T-cell (primary cell): ENCODE results near the gene C2CD5. TPM values are rescaled to one million over a fixed set of nuclear protein-coding genes. Genes with fewer than 3 reads are reported as not detected.
A peak's percentile ranks its signal among the peaks of the same experiment; 100 is the strongest.

Source experiments
- ATAC-seq, 4 experiments: fragments of 200-7000 bp in 3 of 4; fragments of 150-1000 bp in 1 of 4; cut with Tn5 transposase; replicated peaks in 1 of 4; 1 replicate in 3 of 4; 2 replicates in 1 of 4; pipeline ENCODE4 v1.10.0; 2021; ENCODE audit warnings: moderate library complexity in 3 of 4, mild to moderate bottlenecking in 2 of 4, moderate number of reproducible peaks in 1 of 4
- CTCF ChIA-PET, 2 donors: fragments of 300-600 bp; sonication (Branson Sonifier 250); formaldehyde crosslinking; loops; one replicate each; lab custom pipeline; 2022; ENCODE audit warnings: antibody characterized with exemption in 2 of 2; lab: Charles Lee
- POLR2A ChIA-PET, 2 donors: fragments of 300-600 bp; sonication (Branson Sonifier 250); formaldehyde crosslinking; loops; one replicate each; lab custom pipeline; 2022; ENCODE audit warnings: antibody characterized with exemption in 2 of 2; lab: Charles Lee
- DNase-seq, 35 experiments: peaks; one replicate each; pipeline versions ENCODE4 v3.0.0 to v3.0.0-alpha.2; 2013 to 2023
- H3K27ac ChIP-seq: one replicate; pipeline ENCODE4 v1.5.1; 2013; ENCODE audit warnings: low read length
- H3K27me3 ChIP-seq, 2 experiments: replicated peaks in 1 of 2; 1 replicate in 1 of 2; 2 replicates in 1 of 2; pipeline versions ENCODE4 v1.6.1 to v1.7.0; 2013; ENCODE audit warnings: low read length in 1 of 2, mixed read lengths in 1 of 2; ENCODE audit not compliant: control insufficient read depth in 2 of 2, insufficient read depth in 2 of 2; ENCODE audit errors: extremely low read depth in 1 of 2
- H3K36me3 ChIP-seq, 2 donors: 1 replicate in 1 of 2; 2 replicates in 1 of 2; pipeline versions ENCODE4 v1.6.1 to v1.7.0; 2013; ENCODE audit warnings: low read length in 1 of 2; ENCODE audit not compliant: control insufficient read depth in 2 of 2, insufficient read depth in 1 of 2; ENCODE audit errors: extremely low read depth in 1 of 2
- H3K4me1 ChIP-seq, 2 experiments: 1 replicate in 1 of 2; 2 replicates in 1 of 2; pipeline versions ENCODE4 v1.6.1 to v1.7.0; 2013; ENCODE audit warnings: low read length in 2 of 2, mixed read lengths in 1 of 2; ENCODE audit not compliant: insufficient read depth in 2 of 2, control insufficient read depth in 1 of 2; ENCODE audit errors: extremely low read depth in 1 of 2
- H3K4me3 ChIP-seq, 2 donors: 1 replicate in 1 of 2; 2 replicates in 1 of 2; pipeline versions ENCODE4 v1.5.1 to v1.7.0; 2013; ENCODE audit warnings: mild to moderate bottlenecking in 2 of 2, low read length in 1 of 2, moderate library complexity in 1 of 2; ENCODE audit not compliant: control insufficient read depth in 1 of 2; ENCODE audit errors: extremely low read depth in 1 of 2
- H3K9me3 ChIP-seq: 2 replicates; pipeline ENCODE4 v1.7.0; 2013
- H3K27ac Mint-ChIP-seq, 2 donors: one replicate each; pipeline ENCODE4 v1.8.0; 2020 to 2021; ENCODE audit warnings: mild to moderate bottlenecking in 2 of 2, mixed read lengths in 2 of 2
- H3K27me3 Mint-ChIP-seq, 2 donors: one replicate each; pipeline ENCODE4 v1.8.0; 2021 to 2022; ENCODE audit warnings: mixed read lengths in 2 of 2
- H3K36me3 Mint-ChIP-seq: one replicate; pipeline ENCODE4 v1.8.0; 2021; ENCODE audit warnings: mixed read lengths
- H3K4me1 Mint-ChIP-seq, 3 donors: one replicate each; pipeline ENCODE4 v1.8.0; 2020 to 2022; ENCODE audit warnings: mixed read lengths in 3 of 3, mild to moderate bottlenecking in 1 of 3
- H3K4me3 Mint-ChIP-seq, 3 donors: one replicate each; pipeline ENCODE4 v1.8.0; 2020 to 2022; ENCODE audit warnings: mild to moderate bottlenecking in 3 of 3, mixed read lengths in 3 of 3, moderate library complexity in 3 of 3
- H3K9me3 Mint-ChIP-seq, 3 donors: one replicate each; pipeline ENCODE4 v1.8.0; 2020 to 2022; ENCODE audit warnings: mixed read lengths in 3 of 3
- WGBS: methylation state at CpG from one replicate; pipeline ENCODE4 v1.1.5; 2013; ENCODE audit warnings: missing lambda C conversion rate; ENCODE audit not compliant: insufficient coverage; 5-methylcytosine and 5-hydroxymethylcytosine counted together
- total RNA-seq, 35 experiments: library from RNA in 6 of 35; stranded (reverse) in 6 of 35; fragments of 120-200 nt in 1 of 35; gene quantifications; one replicate each; pipeline versions ENCODE4 v1.2.1 to v1.2.4 and lab custom pipeline; 2013 to 2026

The C2CD5 gene
- total RNA-seq, 5 donors from 2014 or later (not counting 1 experiment from before 2014, with no cell fraction given): 34.6 to 44.9 (median 42.6) TPM

- no peaks in the 10 kb centered on the region for H3K4me1 ChIP-seq
- ChIA-PET POLR2A (interaction anchor here in 1 of 2 donors (0.5 kb wide), 1 partner anchor 221 kb away, joined by 3 read pairs; no protein-coding TSS in a partner anchor), CTCF (interaction anchor here in 1 of 2 donors (0.6 kb wide), 1 partner anchor 160 kb away, joined by 4 read pairs; no protein-coding TSS in a partner anchor)
- H3K4me3 Mint-ChIP-seq: no peak overlapping the region
- no peak overlapping the region for H3K27ac ChIP-seq
- ATAC-seq (no peak), DNase-seq (no peak)
- H3K36me3 ChIP-seq: peaks cover 0 to 41% of the 10 kb centered on the region in 2 donors
- peaks cover 44% of the 10 kb centered on the region for H3K36me3 Mint-ChIP-seq
- no peaks in the 10 kb centered on the region for H3K27me3 Mint-ChIP-seq
- WGBS: 100% methylated on average over 1 of the region's 3 CpGs
- H3K4me3 ChIP-seq: no peak overlapping the region
- H3K4me1 Mint-ChIP-seq: peaks cover 0 to 13% (median 3%) of the 10 kb centered on the region in 3 donors
- no peaks in the 10 kb centered on the region for H3K27me3 ChIP-seq
- H3K27ac Mint-ChIP-seq: no peak overlapping the region
- H3K9me3 ChIP-seq: no peaks in the 10 kb centered on the region
- H3K9me3 Mint-ChIP-seq: no peaks in the 10 kb centered on the region
Measured at GRCh38 chr12:22480016-22480415, 64.3 kb downstream of the C2CD5 start.

- peaks cover 41% of the 10 kb centered on the region for H3K36me3 Mint-ChIP-seq
- H3K9me3 Mint-ChIP-seq: no peaks in the 10 kb centered on the region
- WGBS: no CpG with 5 or more reads among the region's 2 CpGs
- no peak overlapping the region for H3K4me3 Mint-ChIP-seq
- POLR2A ChIA-PET: interaction anchor here in 1 of 2 donors (0.5 kb wide), 1 partner anchor 442 kb away, joined by 7 read pairs; no protein-coding TSS in a partner anchor
- H3K27ac Mint-ChIP-seq: no peak overlapping the region
- H3K27me3 ChIP-seq: no peaks in the 10 kb centered on the region
- DNase-seq (no peak), ATAC-seq (no peak)
- H3K9me3 ChIP-seq: no peaks in the 10 kb centered on the region
- no peak overlapping the region for H3K4me3 ChIP-seq
- CTCF ChIA-PET: interaction anchor here in 1 of 2 donors (0.6 to 0.8 kb wide), 2 partner anchors 20 to 142 kb away, joined by 3 read pairs; no protein-coding TSS in a partner anchor
- H3K27ac ChIP-seq: no peak overlapping the region
- no peaks in the 10 kb centered on the region for H3K27me3 Mint-ChIP-seq
- H3K4me1 Mint-ChIP-seq: peaks cover 9 to 21% (median 12%) of the 10 kb centered on the region in 3 donors
- H3K36me3 ChIP-seq: peaks cover 4 to 32% of the 10 kb centered on the region in 2 donors
- H3K4me1 ChIP-seq: peaks cover 0 to 5% of the 10 kb centered on the region in 2 experiments
Measured at GRCh38 chr12:22477894-22478287, 66.5 kb downstream of the C2CD5 start.

DNA sequence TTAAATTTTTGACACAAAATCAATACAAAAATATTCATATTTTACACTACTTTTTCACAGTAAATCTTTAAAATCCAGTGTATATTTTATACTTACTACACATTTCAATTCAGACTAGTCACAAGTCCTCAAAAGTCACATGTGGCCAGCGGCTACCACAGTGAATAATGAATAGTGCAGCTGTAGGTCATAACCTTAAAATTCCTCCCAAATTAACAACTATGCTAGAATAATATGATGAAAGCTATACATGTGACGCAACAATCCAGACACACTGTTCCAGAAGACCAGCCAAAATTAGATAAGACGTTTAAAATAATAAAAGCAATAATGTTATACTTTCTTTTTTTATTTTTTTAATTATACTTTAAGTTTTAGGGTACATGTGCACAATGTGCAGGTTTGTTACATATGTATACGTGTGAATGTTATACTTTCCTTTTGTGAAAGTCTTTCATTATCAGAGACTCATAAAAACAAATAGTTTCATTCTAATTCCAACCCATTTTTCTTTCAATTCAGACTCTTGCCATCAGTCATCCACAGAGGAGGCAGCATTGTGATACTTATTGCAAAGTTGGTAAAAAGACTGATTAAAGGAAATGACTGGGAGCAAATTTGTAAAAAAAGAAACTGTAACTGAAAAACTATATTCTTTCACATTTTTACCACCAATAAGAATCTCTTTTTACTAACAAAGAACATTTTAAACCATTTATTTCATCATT lies 67.0 kb downstream of the C2CD5 start:
- Histone ChIP-seq H3K27me3 (no peaks in the 10 kb centered on the region), H3K9me3 (no peaks in the 10 kb centered on the region), H3K4me1 (peaks cover 0 to 5% of the 10 kb centered on the region in 2 experiments), H3K4me3 (no peak overlapping the region), H3K36me3 (peaks cover 4 to 30% of the 10 kb centered on the region in 2 donors), H3K27ac (no peak overlapping the region)
- ATAC-seq: no peak
- WGBS: no CpG with 5 or more reads among the region's 4 CpGs
- no peaks in the 10 kb centered on the region for H3K9me3 Mint-ChIP-seq
- peaks cover 9 to 21% (median 12%) of the 10 kb centered on the region in 3 donors for H3K4me1 Mint-ChIP-seq
- H3K4me3 Mint-ChIP-seq: no peak overlapping the region
- CTCF ChIA-PET: interaction anchor here (0.6 to 0.8 kb wide), 2 partner anchors 19 to 316 kb away, joined by 3 read pairs; no protein-coding TSS in a partner anchor
- H3K27ac Mint-ChIP-seq: no peak overlapping the region
- H3K27me3 Mint-ChIP-seq: no peaks in the 10 kb centered on the region
- POLR2A ChIA-PET: no interaction called here
- no peak for DNase-seq
- H3K36me3 Mint-ChIP-seq: peaks cover 36% of the 10 kb centered on the region

DNA sequence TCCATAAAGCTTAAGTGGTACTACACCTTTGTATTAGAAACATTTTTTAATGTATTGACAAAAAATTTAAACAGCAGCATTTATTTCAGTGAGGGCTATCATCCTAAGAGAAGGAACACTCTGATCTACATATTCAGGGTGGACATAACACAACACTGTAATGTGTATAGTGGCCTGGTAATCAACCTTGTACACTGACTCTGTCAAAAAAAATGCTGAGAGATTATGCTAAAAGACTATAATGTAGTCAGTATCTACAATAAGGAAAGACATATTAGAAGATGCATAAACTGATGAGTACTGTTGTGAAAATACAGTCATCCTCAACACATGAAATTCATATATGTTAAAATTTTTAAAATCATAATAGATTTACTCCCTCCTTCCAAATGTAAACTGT lies 68.2 kb downstream of the C2CD5 start:
- ATAC-seq: no peak
- Mint-ChIP-seq H3K4me1 (peaks cover 9 to 19% (median 12%) of the 10 kb centered on the region in 3 donors), H3K27ac (no peak overlapping the region), H3K4me3 (no peak overlapping the region), H3K27me3 (no peaks in the 10 kb centered on the region), H3K9me3 (no peaks in the 10 kb centered on the region), H3K36me3 (peaks cover 30% of the 10 kb centered on the region)
- ChIA-PET POLR2A (no interaction called here), CTCF (interaction anchor here in 1 of 2 donors (0.9 kb wide), 1 partner anchor 393 kb away, joined by 8 read pairs; no protein-coding TSS in a partner anchor)
- Histone ChIP-seq H3K27ac (no peak overlapping the region), H3K36me3 (peaks cover 4 to 21% of the 10 kb centered on the region in 2 donors), H3K9me3 (no peaks in the 10 kb centered on the region), H3K4me3 (no peak overlapping the region), H3K27me3 (no peaks in the 10 kb centered on the region), H3K4me1 (peaks cover 0 to 5% of the 10 kb centered on the region in 2 experiments)
- DNase-seq: no peak

GRCh38 chr12:22474970-22475720 lies 69.2 kb downstream of the C2CD5 start:
- H3K4me3 ChIP-seq: no peak overlapping the region
- no peak overlapping the region for H3K27ac Mint-ChIP-seq
- no peak overlapping the region for H3K27ac ChIP-seq
- H3K36me3 Mint-ChIP-seq: peaks cover 36% of the 10 kb centered on the region
- WGBS: no CpG with 5 or more reads among the region's 5 CpGs
- H3K9me3 Mint-ChIP-seq: no peaks in the 10 kb centered on the region
- DNase-seq: no peak
- H3K4me1 Mint-ChIP-seq: peaks cover 13 to 17% (median 15%) of the 10 kb centered on the region in 3 donors
- H3K9me3 ChIP-seq: no peaks in the 10 kb centered on the region
- POLR2A ChIA-PET: no interaction called here
- CTCF ChIA-PET: interaction anchor here in 1 of 2 donors (1.1 kb wide), 1 partner anchor 15 kb away, joined by 5 read pairs; no protein-coding TSS in a partner anchor
- H3K27me3 Mint-ChIP-seq: no peaks in the 10 kb centered on the region
- ATAC-seq: no peak
- peaks cover 4 to 28% of the 10 kb centered on the region in 2 donors for H3K36me3 ChIP-seq
- H3K4me3 Mint-ChIP-seq: no peak overlapping the region
- peaks cover 0 to 5% of the 10 kb centered on the region in 2 experiments for H3K4me1 ChIP-seq
- no peaks in the 10 kb centered on the region for H3K27me3 ChIP-seq

DNA sequence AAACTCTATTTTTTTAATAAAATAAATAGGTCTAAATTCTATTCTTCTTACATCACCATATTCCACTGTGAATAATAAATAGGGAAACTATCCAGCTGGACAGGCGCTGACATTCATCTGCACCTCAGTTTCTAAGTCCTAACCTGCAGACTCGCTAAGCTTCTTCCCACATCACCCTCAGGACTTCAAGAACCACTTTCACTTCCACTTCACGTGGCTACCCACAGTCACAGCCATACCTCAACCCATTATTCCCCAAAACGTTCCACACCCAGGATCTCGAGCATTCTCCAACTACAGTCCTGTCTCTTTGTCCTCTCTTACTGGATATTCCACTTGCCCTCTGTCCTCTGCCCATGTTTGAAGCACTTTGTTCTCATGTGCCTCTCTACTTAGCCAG lies 71.1 kb downstream of the C2CD5 start:
- H3K36me3 ChIP-seq: peaks cover 4 to 38% of the 10 kb centered on the region in 2 donors
- no peaks in the 10 kb centered on the region for H3K9me3 Mint-ChIP-seq
- 51% methylated on average over 5 of the region's 5 CpGs for WGBS
- H3K27me3 ChIP-seq: no peaks in the 10 kb centered on the region
- peaks cover 43% of the 10 kb centered on the region for H3K36me3 Mint-ChIP-seq
- H3K27ac Mint-ChIP-seq: peak overlapping the region in 1 of 2 donors; percentile 6
- no peak overlapping the region for H3K4me3 ChIP-seq
- H3K4me1 Mint-ChIP-seq: peaks cover 13 to 18% (median 15%) of the 10 kb centered on the region in 3 donors
- POLR2A ChIA-PET: no interaction called here
- CTCF ChIA-PET: interaction anchor here (0.6 to 1.4 kb wide), 3 partner anchors 14 to 737 kb away, joined by 3 read pairs; no protein-coding TSS in a partner anchor
- ATAC-seq (no peak), DNase-seq (peak in 1 of 35 experiments; percentile 4)
- H3K4me3 Mint-ChIP-seq: peak overlapping the region in 1 of 3 donors; percentile 21
- H3K27ac ChIP-seq: no peak overlapping the region
- no peaks in the 10 kb centered on the region for H3K27me3 Mint-ChIP-seq
- H3K9me3 ChIP-seq: no peaks in the 10 kb centered on the region
- peaks cover 0 to 5% of the 10 kb centered on the region in 2 experiments for H3K4me1 ChIP-seq
